BE2C (cell line): ENCODE results near the gene KIF26A.

Experiments used
- DNase-seq: peaks from one replicate; pipeline ENCODE4 v3.0.0-alpha.2; 2020
- H3K27me3 ChIP-seq: fragments of 250-450 bp; sonication (Bioruptor Pico); 2 replicates; pipeline ENCODE4 v1.5.1; 2020; ENCODE audit warnings: mild to moderate bottlenecking
- H3K36me3 ChIP-seq: fragments of 250-450 bp; sonication (Bioruptor Pico); 2 replicates; pipeline ENCODE4 v1.5.1; 2020; ENCODE audit warnings: mild to moderate bottlenecking
- H3K4me1 ChIP-seq: fragments of 250-450 bp; sonication (Bioruptor Pico); 2 replicates; pipeline ENCODE4 v1.5.1; 2020
- H3K4me3 ChIP-seq: 2 replicates; pipeline ENCODE4 v1.5.1; 2011; ENCODE audit warnings: low read depth, low read length
- H3K9me3 ChIP-seq: fragments of 250-450 bp; sonication (Bioruptor Pico); 2 replicates; pipeline ENCODE4 v1.5.1; 2020
- CTCF ChIP-seq: IDR thresholded peaks from 2 replicates; pipeline ENCODE4 v1.5.1; 2012; ENCODE audit warnings: mild to moderate bottlenecking, low read depth, low read length

KIF26A gene

GRCh38 chr14:104116288-104116755 is 22.1 kb upstream of the KIF26A start:
- no peaks in the 10 kb centered on the region for H3K36me3 ChIP-seq
- DNase-seq: no peak
- no peak for TF ChIP-seq CTCF
- H3K9me3 ChIP-seq: no peaks in the 10 kb centered on the region
- no peaks in the 10 kb centered on the region for H3K4me1 ChIP-seq
- H3K4me3 ChIP-seq: peak overlapping the region; percentile 26
- H3K27me3 ChIP-seq: peaks cover 21% of the 10 kb centered on the region

- peaks cover 21% of the 10 kb centered on the region for H3K27me3 ChIP-seq
- H3K4me1 ChIP-seq: no peaks in the 10 kb centered on the region
- TF ChIP-seq CTCF: no peak
- H3K4me3 ChIP-seq: peak overlapping the region; percentile 26
- H3K36me3 ChIP-seq: no peaks in the 10 kb centered on the region
- peak; percentile 13 for DNase-seq
- H3K9me3 ChIP-seq: no peaks in the 10 kb centered on the region
Measured at GRCh38 chr14:104116756-104117340, 21.5 kb upstream of the KIF26A start.

GRCh38 chr14:104117341-104118005 is 20.9 kb upstream of the KIF26A start:
- Histone ChIP-seq H3K4me1 (no peaks in the 10 kb centered on the region), H3K4me3 (no peak overlapping the region), H3K36me3 (no peaks in the 10 kb centered on the region), H3K9me3 (no peaks in the 10 kb centered on the region), H3K27me3 (peaks cover 21% of the 10 kb centered on the region)
- no peak for TF ChIP-seq CTCF
- peak; percentile 12 for DNase-seq

- peak; percentile 9 for DNase-seq
Measured at GRCh38 chr14:104118006-104118844, 20.2 kb upstream of the KIF26A start.

GRCh38 chr14:104119119-104119487 is 19.3 kb upstream of the KIF26A start:
- no peak for TF ChIP-seq CTCF
- Histone ChIP-seq H3K9me3 (peaks cover 2% of the 10 kb centered on the region; the same call in 1 of the 2 replicates), H3K27me3 (peaks cover 21% of the 10 kb centered on the region), H3K4me3 (no peak overlapping the region), H3K4me1 (no peaks in the 10 kb centered on the region), H3K36me3 (no peaks in the 10 kb centered on the region)
- no peak for DNase-seq

More at GRCh38 chr14:104118006-104118844, 20.2 kb upstream of the KIF26A start:
- H3K9me3 ChIP-seq: no peaks in the 10 kb centered on the region
- H3K36me3 ChIP-seq: no peaks in the 10 kb centered on the region
- peaks cover 21% of the 10 kb centered on the region for H3K27me3 ChIP-seq
- H3K4me1 ChIP-seq: no peaks in the 10 kb centered on the region
- no peak for TF ChIP-seq CTCF
- H3K4me3 ChIP-seq: no peak overlapping the region
